Dermis microvascular lymphatic vessel endothelial cell (primary cell): ENCODE measurements around the gene MAP3K12. TPM values are rescaled to one million over a fixed set of nuclear protein-coding genes. Genes with fewer than 3 reads are reported as not detected.
A peak's percentile ranks its signal among the peaks of the same experiment; 100 is the strongest.
"Not testable (repeated sequence)": the region's sequence is repeated elsewhere in the genome, so short reads cannot be mapped to it uniquely, and the experiment has no call there.

ENCODE experiments used
- DNase-seq, 2 donors: peaks; one replicate each; pipeline versions ENCODE4 v3.0.0 to v3.0.0-alpha.2; 2010; ENCODE audit warnings: low read depth in 2 of 2
- total RNA-seq: library from RNA; depleted of rRNA; stranded (reverse); fragments of >200 nt; gene quantifications from 2 replicates; pipeline ENCODE4 v1.2.1, GENCODE V29; 2014

Gene MAP3K12
- total RNA-seq, 1 donor from 2014 or later = 5.5 TPM

DNA sequence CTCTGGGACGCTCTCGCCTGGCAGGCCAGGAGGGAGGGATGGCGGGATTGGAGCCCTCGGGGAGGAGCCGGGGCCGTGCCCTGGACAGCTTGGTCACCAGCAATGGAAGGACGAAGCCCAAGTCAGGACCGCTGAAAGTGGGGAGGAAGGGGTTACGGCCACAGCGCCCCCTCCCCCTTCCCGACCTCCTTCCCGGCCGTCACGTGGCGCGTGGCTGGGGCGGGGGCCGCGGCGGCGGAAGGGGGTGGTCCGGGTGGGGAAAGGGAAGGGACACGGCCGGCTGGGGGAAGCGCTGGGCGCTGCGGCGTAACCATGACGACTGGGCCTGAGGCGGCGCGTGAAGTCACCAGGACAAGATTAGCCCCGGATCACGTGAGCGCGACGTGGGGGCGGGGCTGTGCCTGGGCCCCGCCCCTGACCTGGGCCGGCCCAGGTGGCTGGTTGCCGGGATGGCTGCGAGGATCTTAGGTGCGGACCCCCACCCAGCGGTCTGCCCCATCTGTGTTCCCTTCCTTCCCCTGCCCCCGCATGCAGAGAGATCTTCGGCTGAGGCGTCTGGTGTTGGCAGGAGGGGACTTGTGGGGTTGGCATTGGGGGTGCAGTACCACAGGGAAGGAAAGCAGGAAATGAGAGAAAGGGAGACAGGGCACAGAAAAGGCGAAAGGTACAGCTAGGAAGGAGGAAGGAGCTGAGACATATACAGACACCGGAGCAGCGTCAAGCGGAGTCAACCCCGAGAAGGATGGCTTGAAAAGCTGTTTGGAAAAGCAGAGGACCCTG, 6.2 kb downstream of the MAP3K12 start:
- DNase-seq = peak; percentile 83 to 92

- DNase-seq = no peak
These were observed 7.1 kb downstream of the MAP3K12 start for GRCh38 chr12:53492188-53492587.

- no peak for DNase-seq
These were observed 9.9 kb downstream of the MAP3K12 start for GRCh38 chr12:53489242-53489864.

DNA sequence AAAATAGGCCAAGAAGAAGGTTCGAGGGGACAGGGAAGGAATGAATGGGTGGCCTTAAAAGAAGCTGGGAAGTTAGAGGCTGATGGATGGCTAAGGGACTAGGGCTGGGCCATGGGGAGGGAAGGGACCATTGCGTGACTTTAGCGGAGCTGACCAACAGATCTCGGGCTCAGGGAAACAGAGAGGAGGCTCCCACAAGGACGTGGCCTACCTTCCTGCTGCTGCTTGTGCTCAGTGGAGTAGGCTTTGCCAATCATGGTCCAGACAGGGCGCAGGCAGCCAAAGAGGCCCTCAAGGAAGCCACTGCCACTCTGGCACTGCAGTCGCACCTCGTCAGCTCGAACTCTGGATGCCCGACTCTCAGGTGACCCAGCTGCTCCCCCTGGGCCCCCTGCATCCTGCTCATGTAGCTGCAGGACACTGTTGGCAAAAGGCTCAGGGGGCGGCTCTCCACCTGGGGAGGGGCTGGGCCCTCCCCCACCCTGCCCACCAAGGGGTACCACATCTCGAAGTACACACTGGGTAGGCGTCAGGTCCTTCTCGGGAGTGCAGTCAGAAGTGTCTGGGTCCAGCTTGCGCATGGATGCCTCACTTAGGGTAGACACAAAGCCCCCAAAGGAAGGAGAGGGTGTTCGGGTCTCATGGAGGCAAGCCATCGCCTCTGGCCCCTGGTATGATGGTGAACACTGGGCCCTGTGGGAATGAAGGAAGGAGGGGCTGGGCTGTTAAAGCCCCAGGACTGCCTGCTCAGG, 12.3 kb downstream of the MAP3K12 start:
- DNase-seq = no peak

DNA sequence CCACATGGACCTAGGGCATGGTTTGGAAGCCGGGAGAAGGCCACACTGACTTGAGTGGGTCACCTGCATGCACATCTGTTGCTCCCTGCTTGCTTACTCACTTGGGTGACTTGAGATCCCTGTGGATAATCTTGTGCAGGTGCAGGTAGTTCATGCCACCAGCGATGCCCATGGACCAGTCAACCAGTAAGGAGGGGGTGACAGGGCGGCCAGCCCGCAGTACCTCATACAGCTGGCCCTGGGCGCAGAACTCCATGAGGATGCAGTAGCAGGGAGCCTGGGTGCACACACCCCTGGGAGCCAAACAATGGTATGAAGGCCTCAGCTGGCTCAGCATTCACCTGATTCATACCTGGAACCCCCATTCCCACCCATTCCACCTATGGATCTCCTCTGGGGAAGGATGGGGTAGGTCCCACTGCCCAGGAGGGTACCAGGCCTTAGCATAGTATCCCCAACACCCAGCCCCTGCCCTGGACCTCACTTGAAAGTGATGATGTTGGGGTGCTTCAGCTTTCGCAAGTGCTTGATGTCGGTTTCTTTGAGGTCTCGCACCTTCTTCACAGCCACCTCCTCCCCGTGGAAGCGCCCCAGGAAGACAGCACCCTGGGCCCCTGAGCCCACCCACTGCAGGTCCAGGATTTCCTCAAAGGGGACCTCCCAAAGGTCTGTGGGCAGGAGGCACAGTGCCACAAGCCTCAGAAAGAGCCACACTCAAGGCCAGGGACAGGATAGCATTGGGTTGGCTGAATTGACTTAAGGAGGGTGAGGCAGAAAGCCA, 13.1 kb downstream of the MAP3K12 start:
- DNase-seq = no peak

DNA sequence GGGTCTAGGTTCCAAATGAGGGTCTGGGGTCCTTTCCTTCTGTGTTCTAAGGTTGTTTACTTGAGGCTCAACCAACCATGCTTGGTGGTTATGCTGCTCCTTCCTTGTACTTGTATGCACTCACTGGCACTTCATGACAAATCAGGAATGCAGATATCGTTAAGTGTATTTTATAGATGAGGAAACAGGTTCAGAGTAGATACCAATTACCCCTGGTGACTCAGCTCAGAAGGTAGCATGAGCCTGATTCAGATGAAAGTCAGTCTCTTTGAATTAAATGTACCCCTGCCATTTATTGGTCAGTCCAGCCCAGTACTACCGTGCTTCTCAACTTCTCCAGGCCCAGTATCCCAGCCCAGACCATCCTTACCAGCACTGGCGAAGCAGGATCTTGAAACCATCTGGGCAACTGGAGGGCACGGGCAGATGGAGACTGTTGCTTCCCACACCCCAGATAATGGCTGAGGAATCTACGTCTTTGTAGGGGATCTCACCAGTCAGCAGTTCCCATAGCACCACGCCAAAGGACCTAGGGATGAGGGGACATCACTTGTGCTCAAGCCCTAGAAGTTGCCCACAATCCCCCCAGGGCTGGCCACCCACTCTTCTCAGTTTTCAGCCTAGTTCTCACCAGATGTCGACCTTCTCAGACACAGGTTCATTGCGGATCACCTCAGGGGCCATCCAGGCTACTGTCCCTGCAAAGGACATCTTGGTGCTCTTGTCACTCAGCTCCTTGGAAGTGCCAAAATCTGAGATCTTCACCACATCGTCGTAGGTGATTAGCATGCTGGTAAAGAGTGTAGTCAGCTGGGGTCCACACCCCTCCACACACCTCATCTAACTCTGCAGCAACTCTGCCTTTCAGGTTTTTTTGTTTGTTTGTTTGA, 14.3 kb downstream of the MAP3K12 start:
- DNase-seq = no peak

DNA sequence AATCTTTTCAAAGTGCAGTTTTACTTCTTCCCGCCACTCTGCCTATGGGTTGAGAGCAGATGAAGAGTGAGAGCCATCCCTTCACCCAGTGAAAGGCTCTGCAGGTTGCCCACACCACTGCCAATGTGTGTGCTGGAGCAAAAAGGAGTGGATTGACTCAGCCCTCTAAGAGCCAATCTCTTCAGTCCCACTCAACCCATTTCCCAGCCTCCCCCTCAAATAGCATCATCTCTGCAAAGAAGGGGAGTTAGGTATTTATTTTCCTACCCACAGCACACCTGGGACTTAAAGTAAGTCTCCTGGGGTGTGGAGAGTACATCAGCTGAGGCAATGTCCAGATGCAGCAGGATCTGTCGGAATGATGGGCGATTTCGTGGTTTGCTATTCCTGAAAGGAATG, 15.3 kb downstream of the MAP3K12 start:
- DNase-seq = no peak

- no peak for DNase-seq
These were observed 15.9 kb downstream of the MAP3K12 start for GRCh38 chr12:53483225-53483978.

GRCh38 chr12:53482626-53483168, 16.6 kb downstream of the MAP3K12 start:
- DNase-seq = no peak

DNA sequence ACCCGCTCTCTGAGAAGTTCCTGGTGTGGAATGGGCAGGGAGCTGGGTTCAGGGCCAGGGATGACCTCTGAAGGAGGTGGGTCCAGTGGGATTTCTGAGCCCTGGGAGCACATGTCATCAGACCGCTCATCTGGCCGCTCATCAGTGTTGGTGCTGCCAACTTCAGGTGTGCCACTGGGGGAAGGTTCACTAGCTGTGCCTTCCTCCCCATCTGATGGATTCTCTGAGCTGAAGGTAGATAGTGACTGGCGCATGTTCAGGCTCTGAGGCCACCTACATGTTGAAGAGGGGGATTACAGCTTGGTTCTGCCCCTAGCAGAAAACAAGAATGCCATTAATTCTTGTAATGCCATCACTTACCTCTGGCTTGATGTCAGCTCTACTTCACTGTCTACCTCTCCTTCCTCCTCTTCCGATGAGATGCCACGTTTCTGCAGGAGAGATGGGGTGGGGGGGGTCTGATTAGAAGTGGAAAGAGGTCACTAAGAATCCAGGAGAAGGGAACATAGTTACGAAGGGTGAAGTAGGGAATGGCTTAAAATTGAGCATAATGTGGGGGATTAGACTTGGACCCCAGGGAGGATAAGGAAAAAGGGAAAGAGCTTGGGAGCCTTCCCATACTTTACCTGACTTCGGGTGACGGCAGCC, 17.2 kb downstream of the MAP3K12 start:
- peak in 1 of 2 donors; percentile 23 for DNase-seq

DNA sequence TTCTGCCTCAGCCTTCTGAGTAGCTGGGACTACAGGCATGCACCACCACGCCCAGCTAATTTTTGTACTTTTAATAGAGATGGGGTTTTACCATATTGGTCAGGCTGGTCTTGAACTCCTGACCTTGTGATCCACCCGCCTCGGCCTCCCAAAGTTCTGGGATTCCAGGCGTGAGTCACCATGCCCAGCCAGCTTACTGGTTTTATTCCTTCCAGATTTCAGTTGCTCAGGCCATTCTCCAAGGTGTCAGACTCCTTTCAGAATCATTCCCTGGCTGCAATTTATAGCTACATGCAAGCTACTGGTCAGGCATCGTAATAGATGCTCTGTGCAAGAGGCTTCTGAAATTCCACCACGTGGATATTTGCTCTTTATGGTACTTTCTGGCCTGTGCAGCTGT, 17.8 kb downstream of the MAP3K12 start:
- DNase-seq = not testable (repeated sequence)

DNA sequence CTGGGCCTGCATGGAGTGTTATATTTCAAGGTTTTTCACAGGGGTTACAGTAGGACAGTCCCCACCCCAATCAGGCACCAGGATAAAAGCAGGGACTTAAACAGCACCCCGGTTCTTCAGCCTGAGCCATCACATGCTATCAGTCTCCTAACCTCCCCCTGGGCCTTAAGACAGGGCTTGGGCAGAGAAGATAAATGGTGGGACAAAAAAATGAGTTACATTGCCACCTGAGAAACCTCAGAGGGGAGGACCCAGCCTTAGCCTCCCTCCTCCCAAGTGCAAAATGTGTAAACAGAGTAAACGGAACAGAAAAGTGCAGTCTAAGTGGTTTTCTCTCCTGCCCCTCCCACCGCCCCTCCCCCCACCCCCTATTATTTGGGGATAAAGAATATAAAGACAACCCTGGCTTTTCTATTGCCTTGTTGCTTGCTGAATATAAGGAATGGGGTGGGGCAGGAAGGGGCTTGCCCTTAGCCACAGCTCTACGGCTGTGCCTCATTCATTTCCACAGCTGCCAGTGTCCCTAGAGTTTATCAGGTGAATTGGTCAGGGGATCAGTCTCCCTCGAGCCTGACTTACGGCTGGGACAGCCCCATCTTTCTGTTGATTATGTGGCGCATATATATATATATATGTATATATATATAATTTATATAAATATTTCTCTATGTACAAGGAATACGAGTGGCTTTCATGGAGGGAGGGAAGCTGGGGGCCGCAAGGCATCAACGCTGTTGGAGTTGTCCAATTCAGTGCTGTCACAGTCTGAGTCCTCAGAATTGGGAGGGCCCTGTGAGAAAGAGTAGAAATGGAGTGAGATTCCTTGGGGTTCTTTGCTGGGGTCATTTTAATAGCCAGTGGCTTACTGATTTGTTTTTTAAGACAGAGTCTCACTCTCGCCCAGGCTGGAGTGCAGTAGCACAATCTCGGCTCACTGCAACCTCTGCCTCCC, 18.5 kb downstream of the MAP3K12 start:
- no peak for DNase-seq

GRCh38 chr12:53479331-53479730, 19.9 kb downstream of the MAP3K12 start:
- DNase-seq = no peak

DNA sequence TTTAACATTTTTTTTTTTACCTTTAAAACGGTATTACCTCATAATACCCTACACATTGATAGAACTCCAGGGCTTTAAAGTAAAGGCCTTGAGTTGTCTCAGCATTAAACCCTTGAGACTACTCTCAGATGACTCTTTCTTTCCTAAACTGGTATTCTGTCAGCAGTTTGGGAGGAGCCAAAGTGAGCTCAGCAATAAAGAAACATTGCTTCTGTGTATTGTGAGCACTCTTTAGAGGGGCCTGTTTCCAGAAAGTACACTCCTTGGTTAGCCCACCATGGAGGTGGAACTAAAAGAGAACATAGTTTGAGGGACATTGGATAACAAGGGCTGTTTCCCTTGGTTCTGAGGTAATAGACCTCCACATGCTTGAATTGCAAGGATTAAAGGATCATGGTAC, 20.4 kb downstream of the MAP3K12 start:
- DNase-seq = no peak

DNA sequence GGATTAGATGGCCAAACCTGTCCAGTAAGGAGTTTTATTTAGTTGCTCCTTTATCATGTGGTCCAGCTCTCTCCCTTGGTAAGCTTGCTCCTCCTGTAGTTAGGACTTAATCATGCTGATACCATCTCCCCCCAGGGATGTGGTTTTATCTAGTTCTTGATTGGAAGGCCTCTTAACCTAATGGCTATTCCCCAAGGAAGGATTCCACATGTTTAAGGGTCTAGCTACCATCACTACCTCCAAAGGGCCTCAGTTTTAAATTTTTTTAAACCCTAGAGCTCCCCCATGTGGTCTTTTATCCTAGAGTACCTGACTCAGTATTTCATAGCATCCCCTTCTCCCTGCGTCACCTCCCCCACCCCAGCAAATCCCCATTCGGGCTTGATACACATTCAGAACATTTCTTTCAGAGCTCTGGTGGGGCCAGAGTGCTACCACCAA, 22.5 kb downstream of the MAP3K12 start:
- DNase-seq = no peak

- DNase-seq = no peak
These were observed 24.4 kb downstream of the MAP3K12 start for GRCh38 chr12:53474819-53475218.

DNA sequence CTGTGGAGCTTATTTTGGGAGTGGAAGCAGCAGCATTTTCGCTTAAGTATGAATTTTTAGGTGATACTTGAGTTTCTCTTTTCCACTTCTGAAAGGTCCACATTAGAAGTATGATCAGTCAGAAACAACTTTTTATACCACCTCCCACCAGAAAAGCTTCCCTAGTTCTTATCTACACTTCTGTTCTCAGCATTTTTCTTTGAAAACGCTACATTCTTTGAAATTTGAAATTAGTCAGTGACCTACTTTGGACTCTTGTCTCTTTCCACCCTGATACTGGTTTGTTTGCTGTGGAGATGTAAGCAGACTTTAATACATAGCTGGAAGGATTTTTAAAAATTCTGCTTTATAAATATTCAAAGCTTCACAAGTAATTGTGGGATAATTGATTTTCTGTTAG, 25.2 kb downstream of the MAP3K12 start:
- no peak for DNase-seq

GRCh38 chr12:53472056-53472582, 27.1 kb downstream of the MAP3K12 start:
- no peak for DNase-seq
